ENCODE measurements around the gene LRMDA.

The LRMDA gene

DNA sequence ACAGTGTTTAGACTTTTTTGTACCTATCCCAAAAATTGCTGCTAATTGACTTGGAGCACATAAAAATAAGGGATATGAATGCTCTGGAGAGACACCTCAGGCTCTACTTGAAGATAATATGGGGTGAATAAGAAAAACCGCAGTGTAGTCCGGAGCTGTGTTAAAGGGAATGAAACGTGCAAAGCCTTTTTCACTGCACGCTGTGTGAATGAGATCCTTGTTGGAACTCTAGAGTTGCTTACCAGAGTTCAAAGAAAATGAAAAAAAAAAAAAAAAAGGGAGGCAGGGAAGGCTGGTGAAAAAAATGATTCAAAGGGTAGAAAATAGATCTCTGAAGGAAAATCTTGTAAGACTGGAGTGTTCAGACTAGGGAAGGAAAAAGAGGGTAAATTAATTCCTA, 226.6 kb downstream of the LRMDA start:
- Histone ChIP-seq H4K20me1 (ENCODE audit: insufficient read depth, low read length) (no peaks in the 10 kb centered on the region), H3K4me3 (ENCODE audit: low read length) (no peak overlapping the region), H3K4me1 (ENCODE audit: low read length) (no peaks in the 10 kb centered on the region), H3K4me2 (ENCODE audit: low read length) (no peak overlapping the region), H3K9ac (ENCODE audit: low read length) (no peak overlapping the region), H3K27me3 (ENCODE audit: low read depth, low read length) (no peaks in the 10 kb centered on the region), H3K27ac (ENCODE audit: low read length) (no peak overlapping the region), H2AFZ (ENCODE audit: low read depth, low read length) (no peak overlapping the region), H3K36me3 (replicated peaks; ENCODE audit: low read depth, low read length) (no peaks in the 10 kb centered on the region), H3K79me2 (ENCODE audit: low read length) (no peaks in the 10 kb centered on the region), H3K9me3 (ENCODE audit: insufficient read depth, low read length) (no peaks in the 10 kb centered on the region)
- TF ChIP-seq, protein P1, sequence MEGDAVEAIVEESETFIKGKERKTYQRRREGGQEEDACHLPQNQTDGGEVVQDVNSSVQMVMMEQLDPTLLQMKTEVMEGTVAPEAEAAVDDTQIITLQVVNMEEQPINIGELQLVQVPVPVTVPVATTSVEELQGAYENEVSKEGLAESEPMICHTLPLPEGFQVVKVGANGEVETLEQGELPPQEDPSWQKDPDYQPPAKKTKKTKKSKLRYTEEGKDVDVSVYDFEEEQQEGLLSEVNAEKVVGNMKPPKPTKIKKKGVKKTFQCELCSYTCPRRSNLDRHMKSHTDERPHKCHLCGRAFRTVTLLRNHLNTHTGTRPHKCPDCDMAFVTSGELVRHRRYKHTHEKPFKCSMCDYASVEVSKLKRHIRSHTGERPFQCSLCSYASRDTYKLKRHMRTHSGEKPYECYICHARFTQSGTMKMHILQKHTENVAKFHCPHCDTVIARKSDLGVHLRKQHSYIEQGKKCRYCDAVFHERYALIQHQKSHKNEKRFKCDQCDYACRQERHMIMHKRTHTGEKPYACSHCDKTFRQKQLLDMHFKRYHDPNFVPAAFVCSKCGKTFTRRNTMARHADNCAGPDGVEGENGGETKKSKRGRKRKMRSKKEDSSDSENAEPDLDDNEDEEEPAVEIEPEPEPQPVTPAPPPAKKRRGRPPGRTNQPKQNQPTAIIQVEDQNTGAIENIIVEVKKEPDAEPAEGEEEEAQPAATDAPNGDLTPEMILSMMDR (IDR thresholded peaks at IDR 0.05; ENCODE audit: low read depth, low read length): no peak
- no peak for TF ChIP-seq EZH2phosphoT487 (IDR thresholded peaks at IDR 0.05; ENCODE audit: low read depth)

DNA sequence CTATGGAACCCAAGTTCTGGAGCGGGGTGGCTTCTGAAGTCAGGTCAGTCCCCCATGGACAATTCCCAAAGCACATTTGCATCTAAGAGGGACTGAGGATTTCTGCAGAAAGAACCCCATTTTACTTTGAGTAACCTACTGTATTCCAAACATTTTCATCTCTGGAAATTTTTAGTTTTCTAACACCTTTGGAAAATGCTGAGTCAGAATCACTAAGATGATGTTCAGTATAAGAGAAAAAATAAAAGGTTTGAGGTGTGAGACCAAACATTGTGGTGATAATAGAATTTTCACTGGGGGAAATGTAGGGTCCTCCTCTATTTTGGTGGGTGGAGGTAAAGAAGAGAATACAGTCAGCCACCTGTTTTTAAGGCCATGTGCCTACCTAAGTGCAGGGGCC, 227.1 kb downstream of the LRMDA start:
- Histone ChIP-seq H3K79me2 (ENCODE audit: low read length) (no peaks in the 10 kb centered on the region), H3K4me1 (ENCODE audit: low read length) (no peaks in the 10 kb centered on the region), H3K36me3 (replicated peaks; ENCODE audit: low read depth, low read length) (no peaks in the 10 kb centered on the region), H3K9me3 (ENCODE audit: insufficient read depth, low read length) (no peaks in the 10 kb centered on the region), H2AFZ (ENCODE audit: low read depth, low read length) (no peak overlapping the region), H3K27me3 (ENCODE audit: low read depth, low read length) (no peaks in the 10 kb centered on the region), H3K27ac (ENCODE audit: low read length) (no peak overlapping the region), H3K9ac (ENCODE audit: low read length) (no peak overlapping the region), H3K4me3 (ENCODE audit: low read length) (no peak overlapping the region), H4K20me1 (ENCODE audit: insufficient read depth, low read length) (no peaks in the 10 kb centered on the region), H3K4me2 (ENCODE audit: low read length) (no peak overlapping the region)
- no peak for TF ChIP-seq EZH2phosphoT487 (IDR thresholded peaks at IDR 0.05; ENCODE audit: low read depth)
- TF ChIP-seq, protein P1 (IDR thresholded peaks at IDR 0.05; ENCODE audit: low read depth, low read length): no peak

DNA sequence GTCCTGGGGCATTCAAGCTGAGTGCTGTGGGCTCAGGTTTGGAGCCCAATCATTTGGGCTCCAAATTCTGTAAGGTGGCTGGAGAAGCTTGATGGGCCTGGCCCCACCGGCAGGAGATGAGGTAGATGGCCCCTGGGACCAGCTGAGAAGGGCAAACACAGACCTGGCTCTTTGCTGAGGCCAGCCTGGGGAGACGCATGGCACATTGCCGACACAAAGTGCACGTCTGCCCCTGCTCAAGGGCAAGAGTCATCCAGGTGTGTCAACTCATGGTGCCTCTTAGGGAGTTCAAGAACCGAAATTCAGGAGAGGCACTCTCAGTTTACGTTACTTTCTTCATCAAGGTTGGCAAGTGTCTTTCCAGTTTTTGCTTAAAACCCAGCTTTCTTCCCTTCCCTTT, 227.5 kb downstream of the LRMDA start:
- H2AFZ ChIP-seq (ENCODE audit: low read depth, low read length): no peak overlapping the region
- H3K79me2 ChIP-seq (ENCODE audit: low read length): no peaks in the 10 kb centered on the region
- H3K9ac ChIP-seq (ENCODE audit: low read length): no peak overlapping the region
- TF ChIP-seq, protein P1 (IDR thresholded peaks at IDR 0.05; ENCODE audit: low read depth, low read length): no peak
- TF ChIP-seq EZH2phosphoT487 (IDR thresholded peaks at IDR 0.05; ENCODE audit: low read depth): no peak
- H3K36me3 ChIP-seq (replicated peaks; ENCODE audit: low read depth, low read length): no peaks in the 10 kb centered on the region
- no peak overlapping the region for H3K4me2 ChIP-seq (ENCODE audit: low read length)
- no peaks in the 10 kb centered on the region for H4K20me1 ChIP-seq (ENCODE audit: insufficient read depth, low read length)
- H3K4me1 ChIP-seq (ENCODE audit: low read length): no peaks in the 10 kb centered on the region
- H3K9me3 ChIP-seq (ENCODE audit: insufficient read depth, low read length): no peaks in the 10 kb centered on the region
- H3K4me3 ChIP-seq (ENCODE audit: low read length): no peak overlapping the region
- no peaks in the 10 kb centered on the region for H3K27me3 ChIP-seq (ENCODE audit: low read depth, low read length)
- H3K27ac ChIP-seq (ENCODE audit: low read length): no peak overlapping the region

DNA sequence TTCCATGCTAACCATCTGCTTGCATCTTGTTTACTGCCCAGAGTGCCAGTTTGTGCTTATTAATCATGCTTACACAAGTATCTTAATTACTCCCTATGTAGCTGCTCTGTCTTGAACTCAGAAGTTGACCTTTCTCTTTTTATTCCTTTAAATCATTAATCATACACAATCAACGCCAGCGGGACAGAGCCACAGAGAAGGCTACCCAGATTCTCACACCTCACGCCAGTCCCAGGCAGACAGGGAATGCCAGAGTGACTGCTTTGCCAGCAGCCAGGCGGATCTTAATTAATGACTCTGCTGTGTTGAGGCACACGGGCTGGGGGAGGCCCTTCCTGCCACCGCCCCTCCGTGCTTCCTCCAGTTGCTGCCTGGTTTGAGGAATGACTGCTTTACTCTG, 229.4 kb downstream of the LRMDA start:
- TF ChIP-seq, protein P1 (IDR thresholded peaks at IDR 0.05; ENCODE audit: low read depth, low read length): no peak
- TF ChIP-seq EZH2phosphoT487 (IDR thresholded peaks at IDR 0.05; ENCODE audit: low read depth): no peak
- no peaks in the 10 kb centered on the region for H3K27me3 ChIP-seq (ENCODE audit: low read depth, low read length)
- no peaks in the 10 kb centered on the region for H3K36me3 ChIP-seq (replicated peaks; ENCODE audit: low read depth, low read length)
- H3K9ac ChIP-seq (ENCODE audit: low read length): no peak overlapping the region
- H3K27ac ChIP-seq (ENCODE audit: low read length): no peak overlapping the region
- no peak overlapping the region for H3K4me2 ChIP-seq (ENCODE audit: low read length)
- H3K4me3 ChIP-seq (ENCODE audit: low read length): no peak overlapping the region
- H3K9me3 ChIP-seq (ENCODE audit: insufficient read depth, low read length): no peaks in the 10 kb centered on the region
- H4K20me1 ChIP-seq (ENCODE audit: insufficient read depth, low read length): no peaks in the 10 kb centered on the region
- H3K79me2 ChIP-seq (ENCODE audit: low read length): no peaks in the 10 kb centered on the region
- no peak overlapping the region for H2AFZ ChIP-seq (ENCODE audit: low read depth, low read length)
- no peaks in the 10 kb centered on the region for H3K4me1 ChIP-seq (ENCODE audit: low read length)

All from OCI-LY3 (cell line).